ENCODE results near the gene ARHGAP20.

The ARHGAP20 gene

DNA sequence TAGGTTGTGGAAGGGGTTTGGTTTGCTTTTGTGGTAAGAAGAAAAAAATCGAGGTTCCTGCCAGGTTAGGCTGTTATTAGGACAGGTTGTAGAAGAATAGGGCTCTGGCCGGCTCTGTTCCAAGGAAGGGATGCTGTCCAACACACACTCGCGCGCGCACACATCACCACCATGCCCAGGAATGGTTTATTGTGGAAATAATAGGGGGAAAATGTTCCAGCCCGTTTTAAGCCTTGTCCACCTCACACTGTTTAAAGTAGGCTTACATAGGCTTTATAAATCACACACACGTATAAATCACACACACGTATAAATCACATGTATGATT is 1.2 kb upstream of the ARHGAP20 start:
- Histone ChIP-seq H3K9ac (ENCODE audit: low read depth, low read length) (no peak overlapping the region), H3K36me3 (ENCODE audit: control insufficient read depth, insufficient read depth, low read length) (no peaks in the 10 kb centered on the region), H3K4me3 (ENCODE audit: low read depth, low read length) (peak overlapping the region; percentile 82), H3K27me3 (ENCODE audit: control insufficient read depth, insufficient read depth, low read length) (peaks cover 81% of the 10 kb centered on the region), H3K9me3 (ENCODE audit: control insufficient read depth, insufficient read depth, low read length) (no peaks in the 10 kb centered on the region), H3K4me1 (ENCODE audit: control insufficient read depth, insufficient read depth, low read length) (no peaks in the 10 kb centered on the region)

DNA sequence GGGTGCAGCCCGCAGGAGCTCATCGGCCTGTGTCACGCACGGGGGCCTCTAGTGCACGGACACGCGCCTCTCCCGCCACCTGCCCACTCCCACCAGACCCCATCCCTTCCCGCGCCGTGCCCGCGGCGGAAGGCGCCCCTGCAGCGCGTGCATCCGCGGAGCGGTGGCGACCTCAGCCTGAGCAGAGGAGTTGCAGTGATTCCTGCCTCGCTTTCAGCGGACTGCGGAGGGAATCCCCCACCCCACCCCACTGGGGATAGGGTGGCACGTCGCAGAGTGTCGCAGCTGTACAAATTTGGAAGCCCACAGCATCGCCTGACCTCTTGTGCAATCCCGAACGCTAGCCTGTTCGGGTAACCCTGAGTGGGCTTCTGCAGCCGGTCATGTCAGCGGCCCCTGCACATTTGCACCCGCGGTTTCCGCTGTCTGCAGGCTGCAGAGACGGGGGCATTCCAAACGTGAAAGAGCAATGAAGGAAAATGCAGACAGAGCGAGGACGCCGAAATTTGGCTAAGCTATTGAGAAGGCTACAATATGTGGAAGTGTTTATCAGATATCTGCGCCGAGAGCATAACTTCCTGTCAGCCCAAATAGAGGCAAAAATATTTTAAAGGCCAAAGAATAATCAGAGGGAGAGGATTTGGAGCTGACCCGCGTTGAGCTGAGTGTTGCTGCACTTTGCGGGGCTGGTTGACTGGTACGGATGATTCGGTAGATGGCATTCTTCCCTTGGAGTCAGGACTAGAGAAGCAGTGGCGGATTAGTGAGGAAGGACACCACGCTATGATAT is 617 bp upstream of the ARHGAP20 start:
- peak overlapping the region; percentile 37 for H3K9ac ChIP-seq (ENCODE audit: low read depth, low read length)

DNA sequence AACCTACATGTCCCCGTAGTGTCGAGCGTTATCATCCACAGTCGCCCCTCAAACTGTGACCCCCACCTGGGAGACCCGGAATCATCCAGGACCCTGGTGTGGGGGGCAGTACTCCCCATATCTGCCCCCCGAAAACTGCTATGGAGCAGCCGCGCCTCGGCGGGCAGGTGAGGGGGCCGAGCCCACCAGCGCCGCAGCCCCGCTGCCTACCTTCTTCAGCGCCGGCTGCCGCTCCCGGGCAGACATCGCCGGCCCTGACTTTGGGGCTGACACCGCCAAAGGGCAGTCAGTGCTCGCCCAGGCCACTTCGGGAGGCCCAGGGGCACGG is 825 bp downstream of the ARHGAP20 start:
- Histone ChIP-seq H3K4me3 (ENCODE audit: low read depth, low read length) (peak overlapping the region; percentile 63), H3K27me3 (ENCODE audit: control insufficient read depth, insufficient read depth, low read length) (peaks cover 75% of the 10 kb centered on the region), H3K9ac (ENCODE audit: low read depth, low read length) (no peak overlapping the region), H3K4me1 (ENCODE audit: control insufficient read depth, insufficient read depth, low read length) (no peaks in the 10 kb centered on the region), H3K36me3 (ENCODE audit: control insufficient read depth, insufficient read depth, low read length) (no peaks in the 10 kb centered on the region), H3K9me3 (ENCODE audit: control insufficient read depth, insufficient read depth, low read length) (no peaks in the 10 kb centered on the region)

More for the DNA sequence above, 617 bp upstream of the ARHGAP20 start:
- Histone ChIP-seq H3K36me3 (ENCODE audit: control insufficient read depth, insufficient read depth, low read length) (no peaks in the 10 kb centered on the region), H3K9me3 (ENCODE audit: control insufficient read depth, insufficient read depth, low read length) (no peaks in the 10 kb centered on the region), H3K4me3 (ENCODE audit: low read depth, low read length) (peak overlapping the region; percentile 82), H3K4me1 (ENCODE audit: control insufficient read depth, insufficient read depth, low read length) (no peaks in the 10 kb centered on the region), H3K27me3 (ENCODE audit: control insufficient read depth, insufficient read depth, low read length) (peaks cover 86% of the 10 kb centered on the region)

DNA sequence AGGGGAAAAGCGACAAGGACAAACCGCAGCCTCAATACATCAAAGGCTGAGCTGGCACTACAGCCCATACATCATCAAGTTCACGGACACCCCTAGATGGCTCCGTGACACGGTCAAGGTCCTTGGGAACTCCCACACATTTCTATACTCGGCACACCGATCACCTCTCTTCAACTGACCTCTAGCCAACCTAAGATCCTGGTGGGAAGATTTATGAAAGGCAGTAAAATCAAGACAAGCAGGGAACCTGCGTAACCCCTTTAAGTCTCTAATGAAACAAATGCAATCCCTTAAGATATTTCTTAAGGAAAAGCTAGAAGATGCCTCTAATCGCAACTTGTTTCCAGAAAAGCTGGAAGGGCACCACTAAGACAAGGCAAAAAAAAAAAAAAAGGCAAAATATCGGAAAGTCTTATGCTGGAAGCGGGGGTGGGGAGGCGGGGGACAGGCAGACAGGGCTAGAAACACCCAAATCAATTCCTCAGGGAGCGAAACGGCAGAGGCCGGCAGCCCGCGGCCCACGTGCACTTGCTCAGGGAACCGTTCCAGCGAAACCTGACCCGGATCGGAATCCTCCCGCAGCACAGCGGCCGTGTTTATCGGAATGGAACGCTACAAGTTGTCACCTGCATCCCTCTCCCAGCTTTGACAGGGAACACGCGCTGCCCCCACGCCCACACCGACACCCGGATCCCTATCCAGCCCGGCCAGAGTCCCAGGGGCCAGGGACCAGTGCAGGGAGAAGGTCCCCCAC is 1.4 kb downstream of the ARHGAP20 start:
- Histone ChIP-seq H3K36me3 (ENCODE audit: control insufficient read depth, insufficient read depth, low read length) (no peaks in the 10 kb centered on the region), H3K9ac (ENCODE audit: low read depth, low read length) (no peak overlapping the region), H3K9me3 (ENCODE audit: control insufficient read depth, insufficient read depth, low read length) (no peaks in the 10 kb centered on the region), H3K4me3 (ENCODE audit: low read depth, low read length) (peak overlapping the region; percentile 63), H3K27me3 (ENCODE audit: control insufficient read depth, insufficient read depth, low read length) (peaks cover 71% of the 10 kb centered on the region), H3K4me1 (ENCODE audit: control insufficient read depth, insufficient read depth, low read length) (no peaks in the 10 kb centered on the region)

DNA sequence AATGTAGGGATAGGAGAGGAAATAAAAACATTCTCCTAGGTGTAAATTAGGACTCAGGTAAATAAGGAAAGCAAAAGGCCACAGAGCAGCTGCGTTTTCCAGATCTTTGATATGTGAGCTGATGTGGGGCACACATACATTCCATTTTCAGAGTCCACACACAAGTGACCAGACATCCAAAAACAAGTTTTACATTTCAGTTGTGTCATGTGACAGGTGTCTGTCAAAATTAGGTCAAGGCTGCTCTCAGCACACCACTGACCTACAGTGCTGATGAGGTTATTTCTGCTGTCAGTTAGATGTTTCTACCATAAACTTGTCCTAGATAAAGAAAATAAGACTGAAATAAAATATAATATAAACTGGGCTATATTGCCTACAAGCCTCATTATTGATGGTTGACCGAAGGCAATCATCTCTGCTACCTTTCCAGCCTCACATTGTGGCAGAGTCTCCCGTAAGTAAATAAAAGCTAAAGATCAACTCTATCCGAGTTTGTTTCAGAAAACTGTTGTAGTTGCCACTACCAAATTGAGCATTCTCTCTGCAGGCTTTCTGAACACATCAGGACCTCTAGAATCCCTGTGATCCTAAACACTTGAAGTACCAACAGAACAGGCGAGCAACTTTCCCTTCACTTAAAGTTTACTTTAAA is 7.9 kb downstream of the ARHGAP20 start:
- Histone ChIP-seq H3K36me3 (ENCODE audit: control insufficient read depth, insufficient read depth, low read length) (no peaks in the 10 kb centered on the region), H3K27me3 (ENCODE audit: control insufficient read depth, insufficient read depth, low read length) (peaks cover 15% of the 10 kb centered on the region), H3K4me1 (ENCODE audit: control insufficient read depth, insufficient read depth, low read length) (no peaks in the 10 kb centered on the region), H3K9ac (ENCODE audit: low read depth, low read length) (no peak overlapping the region), H3K9me3 (ENCODE audit: control insufficient read depth, insufficient read depth, low read length) (no peaks in the 10 kb centered on the region), H3K4me3 (ENCODE audit: low read depth, low read length) (no peak overlapping the region)

DNA sequence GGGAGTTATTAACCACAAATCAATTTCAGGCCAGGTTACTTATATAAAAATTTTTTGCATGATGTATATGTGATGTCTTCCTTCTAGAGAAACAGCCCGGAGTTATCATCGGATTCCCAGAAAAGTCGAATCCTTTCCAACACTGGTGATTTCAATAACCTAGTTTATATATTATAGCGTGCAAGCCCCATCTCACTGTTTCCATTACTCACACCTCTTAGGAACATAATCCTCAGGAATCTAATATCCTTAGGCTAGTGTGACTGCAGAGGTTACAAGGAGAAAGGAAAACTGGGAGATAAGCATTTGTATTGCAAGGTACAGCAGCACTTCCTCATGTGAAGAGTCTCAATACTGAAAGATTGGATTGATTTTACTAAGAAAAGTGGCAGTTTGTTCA is 20.3 kb downstream of the ARHGAP20 start:
- H3K4me3 ChIP-seq (ENCODE audit: low read depth, low read length) = no peak overlapping the region
- no peak overlapping the region for H3K9ac ChIP-seq (ENCODE audit: low read depth, low read length)
- no peaks in the 10 kb centered on the region for H3K9me3 ChIP-seq (ENCODE audit: control insufficient read depth, insufficient read depth, low read length)
- no peaks in the 10 kb centered on the region for H3K27me3 ChIP-seq (ENCODE audit: control insufficient read depth, insufficient read depth, low read length)
- no peaks in the 10 kb centered on the region for H3K4me1 ChIP-seq (ENCODE audit: control insufficient read depth, insufficient read depth, low read length)
- no peaks in the 10 kb centered on the region for H3K36me3 ChIP-seq (ENCODE audit: control insufficient read depth, insufficient read depth, low read length)

DNA sequence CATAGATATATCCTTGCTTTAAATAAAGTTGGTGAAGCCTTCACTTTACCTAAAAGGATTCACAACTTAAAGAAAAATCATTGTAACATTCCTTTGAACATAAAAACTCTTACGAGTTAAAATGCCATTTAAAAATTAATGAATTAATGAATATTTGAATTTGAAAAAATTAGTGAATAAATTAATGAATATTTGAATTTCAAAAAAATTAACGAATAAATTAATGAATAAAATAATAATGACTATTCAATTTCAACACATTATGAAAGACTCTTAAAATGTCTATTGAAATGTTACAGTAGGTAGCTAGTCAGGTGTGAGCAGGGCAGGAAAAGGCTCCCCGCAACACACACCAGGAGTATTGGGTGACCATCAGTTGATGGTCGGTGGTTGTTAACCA is 22.9 kb downstream of the ARHGAP20 start:
- no peak overlapping the region for H3K4me3 ChIP-seq (ENCODE audit: low read depth, low read length)
- H3K9ac ChIP-seq (ENCODE audit: low read depth, low read length) = no peak overlapping the region
- H3K27me3 ChIP-seq (ENCODE audit: control insufficient read depth, insufficient read depth, low read length) = no peaks in the 10 kb centered on the region
- no peaks in the 10 kb centered on the region for H3K9me3 ChIP-seq (ENCODE audit: control insufficient read depth, insufficient read depth, low read length)
- H3K4me1 ChIP-seq (ENCODE audit: control insufficient read depth, insufficient read depth, low read length) = no peaks in the 10 kb centered on the region
- H3K36me3 ChIP-seq (ENCODE audit: control insufficient read depth, insufficient read depth, low read length) = no peaks in the 10 kb centered on the region

DNA sequence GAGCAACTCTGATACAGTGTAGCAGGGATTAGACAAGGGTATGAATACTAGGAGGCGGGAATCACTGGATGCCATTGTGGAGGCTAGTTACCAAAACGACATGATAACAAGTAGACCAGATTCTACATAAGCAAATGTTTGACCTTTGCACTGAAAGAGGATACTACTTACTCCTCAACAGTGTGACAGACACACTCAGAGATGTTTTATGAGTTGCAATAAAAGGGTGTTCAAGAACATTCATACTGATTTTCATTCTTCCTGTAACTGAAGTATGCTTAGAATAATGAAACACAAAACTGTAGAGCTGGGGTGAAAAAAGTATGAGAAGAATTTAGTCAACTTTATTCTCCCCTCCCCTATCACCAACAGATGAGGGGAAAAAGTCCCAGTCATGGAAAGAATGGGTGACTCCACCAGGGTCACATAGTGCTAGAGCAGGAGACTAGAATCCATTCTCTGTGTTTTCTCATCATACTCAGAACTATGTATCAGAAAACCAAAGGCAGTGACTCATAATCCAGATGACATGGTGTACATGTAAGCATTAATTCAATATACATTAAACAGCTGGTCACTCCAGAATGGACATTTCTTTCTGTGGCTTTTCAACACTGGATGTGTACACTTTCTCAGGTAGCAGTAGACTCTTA is 32.8 kb downstream of the ARHGAP20 start:
- no peak overlapping the region for H3K4me3 ChIP-seq (ENCODE audit: low read depth, low read length)
- no peaks in the 10 kb centered on the region for H3K36me3 ChIP-seq (ENCODE audit: control insufficient read depth, insufficient read depth, low read length)
- H3K9me3 ChIP-seq (ENCODE audit: control insufficient read depth, insufficient read depth, low read length) = no peaks in the 10 kb centered on the region

DNA sequence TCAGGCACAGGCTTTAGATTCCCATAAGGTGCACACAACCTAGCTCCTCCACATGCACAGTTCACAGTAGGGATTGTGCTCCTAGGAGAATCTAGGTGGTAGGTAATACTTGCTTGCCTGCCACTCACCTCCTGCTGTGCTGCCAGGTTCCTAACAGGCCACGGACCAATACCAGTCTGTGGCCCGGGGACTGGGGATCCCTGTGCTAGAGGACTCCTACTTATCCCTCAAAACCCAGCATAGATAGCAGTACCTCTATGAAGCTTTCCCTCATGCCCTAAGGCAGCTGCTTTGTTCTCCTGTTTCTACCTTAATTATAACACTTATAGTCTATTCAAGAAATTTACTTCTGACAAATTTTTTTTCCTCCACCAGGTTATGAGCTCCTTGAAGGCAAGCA is 36.7 kb downstream of the ARHGAP20 start:
- Histone ChIP-seq H3K4me3 (ENCODE audit: low read depth, low read length) (no peak overlapping the region), H3K9ac (ENCODE audit: low read depth, low read length) (no peak overlapping the region), H3K36me3 (ENCODE audit: control insufficient read depth, insufficient read depth, low read length) (no peaks in the 10 kb centered on the region), H3K27me3 (ENCODE audit: control insufficient read depth, insufficient read depth, low read length) (no peaks in the 10 kb centered on the region), H3K9me3 (ENCODE audit: control insufficient read depth, insufficient read depth, low read length) (no peaks in the 10 kb centered on the region), H3K4me1 (ENCODE audit: control insufficient read depth, insufficient read depth, low read length) (no peaks in the 10 kb centered on the region)

More for the DNA sequence above, 32.8 kb downstream of the ARHGAP20 start:
- no peaks in the 10 kb centered on the region for H3K4me1 ChIP-seq (ENCODE audit: control insufficient read depth, insufficient read depth, low read length)
- no peak overlapping the region for H3K9ac ChIP-seq (ENCODE audit: low read depth, low read length)
- no peaks in the 10 kb centered on the region for H3K27me3 ChIP-seq (ENCODE audit: control insufficient read depth, insufficient read depth, low read length)

DNA sequence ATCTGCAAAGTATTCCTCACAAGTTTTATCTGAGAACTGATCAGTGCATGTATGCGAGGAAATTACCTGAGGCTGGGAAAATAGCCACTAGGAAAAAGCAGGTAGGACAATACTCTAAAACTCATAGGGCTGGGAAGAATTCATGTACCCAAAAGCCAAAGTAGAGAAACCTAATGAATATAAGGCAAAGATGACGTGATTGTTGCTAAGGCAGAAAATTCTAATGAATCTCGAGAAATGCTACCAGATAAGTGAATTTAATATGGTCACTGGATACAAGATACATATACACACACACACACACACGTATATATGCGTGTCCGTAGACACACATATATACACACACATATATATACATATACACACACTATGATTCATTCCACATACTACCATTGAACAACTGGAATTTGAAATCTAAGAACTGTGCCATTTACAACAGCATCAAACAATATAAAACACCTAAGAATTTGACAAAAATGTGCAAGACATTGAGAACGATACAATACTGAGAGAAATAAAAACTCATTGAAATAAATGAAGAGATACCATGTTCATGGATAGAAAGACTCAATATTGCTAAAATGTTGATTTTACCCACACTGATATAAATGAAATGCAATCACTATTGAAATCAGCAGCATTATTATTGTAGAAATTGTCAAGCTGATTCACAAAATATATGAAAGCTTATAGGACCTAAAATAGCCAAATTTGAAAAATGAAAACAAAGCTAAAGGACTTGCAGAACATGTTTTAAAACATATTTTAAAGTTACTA is 46.4 kb downstream of the ARHGAP20 start:
- Histone ChIP-seq H3K4me1 (ENCODE audit: control insufficient read depth, insufficient read depth, low read length) (no peaks in the 10 kb centered on the region), H3K9ac (ENCODE audit: low read depth, low read length) (no peak overlapping the region), H3K9me3 (ENCODE audit: control insufficient read depth, insufficient read depth, low read length) (no peaks in the 10 kb centered on the region), H3K36me3 (ENCODE audit: control insufficient read depth, insufficient read depth, low read length) (no peaks in the 10 kb centered on the region), H3K4me3 (ENCODE audit: low read depth, low read length) (no peak overlapping the region), H3K27me3 (ENCODE audit: control insufficient read depth, insufficient read depth, low read length) (no peaks in the 10 kb centered on the region)

DNA sequence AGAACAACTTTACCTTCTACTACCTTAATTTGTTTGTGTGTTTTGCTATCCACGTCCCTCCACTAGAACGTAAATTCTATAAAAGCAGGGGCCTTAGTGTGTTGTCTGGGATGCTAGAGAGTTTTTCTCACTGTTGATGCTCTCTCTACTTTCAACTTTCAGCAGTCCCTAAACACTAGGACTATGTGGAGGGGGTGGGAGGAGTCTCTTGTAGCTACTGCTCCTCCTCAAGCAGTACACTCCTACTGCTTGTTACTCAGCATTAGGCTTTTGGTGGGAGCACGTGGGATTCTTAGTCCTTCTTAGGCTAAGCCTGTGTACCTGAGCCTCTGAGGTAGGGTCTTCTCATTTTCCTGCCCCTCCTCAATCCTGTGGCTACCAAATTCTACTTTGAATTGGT is 56.3 kb downstream of the ARHGAP20 start:
- Histone ChIP-seq H3K9ac (ENCODE audit: low read depth, low read length) (no peak overlapping the region), H3K27me3 (ENCODE audit: control insufficient read depth, insufficient read depth, low read length) (no peaks in the 10 kb centered on the region), H3K4me1 (ENCODE audit: control insufficient read depth, insufficient read depth, low read length) (no peaks in the 10 kb centered on the region), H3K9me3 (ENCODE audit: control insufficient read depth, insufficient read depth, low read length) (no peaks in the 10 kb centered on the region), H3K4me3 (ENCODE audit: low read depth, low read length) (no peak overlapping the region), H3K36me3 (ENCODE audit: control insufficient read depth, insufficient read depth, low read length) (no peaks in the 10 kb centered on the region)

Measured in iPS-15b (cell line).